ENCODE results near the gene PALM2AKAP2. TPM values are rescaled to one million over a fixed set of nuclear protein-coding genes. Genes with fewer than 3 reads are reported as not detected.

The PALM2AKAP2 gene
- total RNA-seq, 1 donor from 2014 or later = 52.7 TPM

- no peaks in the 10 kb centered on the region for H3K27me3 Mint-ChIP-seq (ENCODE audit: low read depth)
- TF ChIP-seq CTCF (IDR thresholded peaks at IDR 0.05) = peak; percentile 69
- no peaks in the 10 kb centered on the region for H3K36me3 Mint-ChIP-seq (ENCODE audit: low read depth)
- peak overlapping the region; percentile 67 for H3K27ac Mint-ChIP-seq (ENCODE audit: unreplicated experiment)
- peak overlapping the region; percentile 39 for H3K4me3 Mint-ChIP-seq (ENCODE audit: unreplicated experiment)
- H3K9me3 Mint-ChIP-seq (ENCODE audit: low read depth) = no peaks in the 10 kb centered on the region
- DNase-seq (ENCODE audit: low spot score) = no peak
- peaks cover 28% of the 10 kb centered on the region for H3K4me1 Mint-ChIP-seq (ENCODE audit: low read depth)
These were observed 28.7 kb upstream of the PALM2AKAP2 start for GRCh38 chr9:109751253-109751652.

GRCh38 chr9:109753308-109753707 is 26.7 kb upstream of the PALM2AKAP2 start:
- no peak for TF ChIP-seq CTCF (IDR thresholded peaks at IDR 0.05)
- no peak overlapping the region for H3K27ac Mint-ChIP-seq (ENCODE audit: unreplicated experiment)
- DNase-seq (ENCODE audit: low spot score) = no peak
- no peaks in the 10 kb centered on the region for H3K36me3 Mint-ChIP-seq (ENCODE audit: low read depth)
- no peaks in the 10 kb centered on the region for H3K27me3 Mint-ChIP-seq (ENCODE audit: low read depth)
- peaks cover 28% of the 10 kb centered on the region for H3K4me1 Mint-ChIP-seq (ENCODE audit: low read depth)
- H3K4me3 Mint-ChIP-seq (ENCODE audit: unreplicated experiment) = no peak overlapping the region
- H3K9me3 Mint-ChIP-seq (ENCODE audit: low read depth) = no peaks in the 10 kb centered on the region

GRCh38 chr9:109755040-109755439 is 25.0 kb upstream of the PALM2AKAP2 start:
- H3K4me3 Mint-ChIP-seq (ENCODE audit: unreplicated experiment) = no peak overlapping the region
- TF ChIP-seq CTCF (IDR thresholded peaks at IDR 0.05) = no peak
- H3K9me3 Mint-ChIP-seq (ENCODE audit: low read depth) = no peaks in the 10 kb centered on the region
- peaks cover 26% of the 10 kb centered on the region for H3K4me1 Mint-ChIP-seq (ENCODE audit: low read depth)
- H3K36me3 Mint-ChIP-seq (ENCODE audit: low read depth) = no peaks in the 10 kb centered on the region
- H3K27me3 Mint-ChIP-seq (ENCODE audit: low read depth) = no peaks in the 10 kb centered on the region
- no peak overlapping the region for H3K27ac Mint-ChIP-seq (ENCODE audit: unreplicated experiment)
- no peak for DNase-seq (ENCODE audit: low spot score)

GRCh38 chr9:109759589-109759988 is 20.4 kb upstream of the PALM2AKAP2 start:
- H3K4me3 Mint-ChIP-seq (ENCODE audit: unreplicated experiment) = no peak overlapping the region
- no peak for TF ChIP-seq CTCF (IDR thresholded peaks at IDR 0.05)
- DNase-seq (ENCODE audit: low spot score) = no peak
- no peak overlapping the region for H3K27ac Mint-ChIP-seq (ENCODE audit: unreplicated experiment)
- no peaks in the 10 kb centered on the region for H3K36me3 Mint-ChIP-seq (ENCODE audit: low read depth)
- no peaks in the 10 kb centered on the region for H3K9me3 Mint-ChIP-seq (ENCODE audit: low read depth)
- H3K4me1 Mint-ChIP-seq (ENCODE audit: low read depth) = peaks cover 7% of the 10 kb centered on the region
- H3K27me3 Mint-ChIP-seq (ENCODE audit: low read depth) = no peaks in the 10 kb centered on the region

- TF ChIP-seq CTCF (IDR thresholded peaks at IDR 0.05) = no peak
- H3K27ac Mint-ChIP-seq (ENCODE audit: unreplicated experiment) = no peak overlapping the region
- no peaks in the 10 kb centered on the region for H3K27me3 Mint-ChIP-seq (ENCODE audit: low read depth)
- H3K4me1 Mint-ChIP-seq (ENCODE audit: low read depth) = peaks cover 25% of the 10 kb centered on the region
- H3K9me3 Mint-ChIP-seq (ENCODE audit: low read depth) = no peaks in the 10 kb centered on the region
- H3K4me3 Mint-ChIP-seq (ENCODE audit: unreplicated experiment) = no peak overlapping the region
- no peak for DNase-seq (ENCODE audit: low spot score)
- no peaks in the 10 kb centered on the region for H3K36me3 Mint-ChIP-seq (ENCODE audit: low read depth)
These were observed 14.7 kb upstream of the PALM2AKAP2 start for GRCh38 chr9:109765278-109765677.
